T-cell (primary cell): ENCODE measurements around the gene COX6A2. TPM values are rescaled to one million over a fixed set of nuclear protein-coding genes. Genes with fewer than 3 reads are reported as not detected.
"Not testable (repeated sequence)": the region's sequence is repeated elsewhere in the genome, so short reads cannot be mapped to it uniquely, and the experiment has no call there.

Experiments
- ATAC-seq, 4 experiments: fragments of 200-7000 bp in 3 of 4; fragments of 150-1000 bp in 1 of 4; cut with Tn5 transposase; replicated peaks in 1 of 4; 1 replicate in 3 of 4; 2 replicates in 1 of 4; pipeline ENCODE4 v1.10.0; 2021; ENCODE audit warnings: moderate library complexity in 3 of 4, mild to moderate bottlenecking in 2 of 4, moderate number of reproducible peaks in 1 of 4
- CTCF ChIA-PET, 2 donors: fragments of 300-600 bp; sonication (Branson Sonifier 250); formaldehyde crosslinking; loops; one replicate each; lab custom pipeline; 2022; ENCODE audit warnings: antibody characterized with exemption in 2 of 2; lab: Charles Lee
- POLR2A ChIA-PET, 2 donors: fragments of 300-600 bp; sonication (Branson Sonifier 250); formaldehyde crosslinking; loops; one replicate each; lab custom pipeline; 2022; ENCODE audit warnings: antibody characterized with exemption in 2 of 2; lab: Charles Lee
- DNase-seq, 35 experiments: peaks; one replicate each; pipeline versions ENCODE4 v3.0.0 to v3.0.0-alpha.2; 2013 to 2023
- H3K27ac ChIP-seq: one replicate; pipeline ENCODE4 v1.5.1; 2013; ENCODE audit warnings: low read length
- H3K27me3 ChIP-seq, 2 experiments: replicated peaks in 1 of 2; 1 replicate in 1 of 2; 2 replicates in 1 of 2; pipeline versions ENCODE4 v1.6.1 to v1.7.0; 2013; ENCODE audit warnings: low read length in 1 of 2, mixed read lengths in 1 of 2; ENCODE audit not compliant: control insufficient read depth in 2 of 2, insufficient read depth in 2 of 2; ENCODE audit errors: extremely low read depth in 1 of 2
- H3K36me3 ChIP-seq, 2 donors: 1 replicate in 1 of 2; 2 replicates in 1 of 2; pipeline versions ENCODE4 v1.6.1 to v1.7.0; 2013; ENCODE audit warnings: low read length in 1 of 2; ENCODE audit not compliant: control insufficient read depth in 2 of 2, insufficient read depth in 1 of 2; ENCODE audit errors: extremely low read depth in 1 of 2
- H3K4me1 ChIP-seq, 2 experiments: 1 replicate in 1 of 2; 2 replicates in 1 of 2; pipeline versions ENCODE4 v1.6.1 to v1.7.0; 2013; ENCODE audit warnings: low read length in 2 of 2, mixed read lengths in 1 of 2; ENCODE audit not compliant: insufficient read depth in 2 of 2, control insufficient read depth in 1 of 2; ENCODE audit errors: extremely low read depth in 1 of 2
- H3K4me3 ChIP-seq, 2 donors: 1 replicate in 1 of 2; 2 replicates in 1 of 2; pipeline versions ENCODE4 v1.5.1 to v1.7.0; 2013; ENCODE audit warnings: mild to moderate bottlenecking in 2 of 2, low read length in 1 of 2, moderate library complexity in 1 of 2; ENCODE audit not compliant: control insufficient read depth in 1 of 2; ENCODE audit errors: extremely low read depth in 1 of 2
- H3K9me3 ChIP-seq: 2 replicates; pipeline ENCODE4 v1.7.0; 2013
- H3K27ac Mint-ChIP-seq, 2 donors: one replicate each; pipeline ENCODE4 v1.8.0; 2020 to 2021; ENCODE audit warnings: mild to moderate bottlenecking in 2 of 2, mixed read lengths in 2 of 2
- H3K27me3 Mint-ChIP-seq, 2 donors: one replicate each; pipeline ENCODE4 v1.8.0; 2021 to 2022; ENCODE audit warnings: mixed read lengths in 2 of 2
- H3K36me3 Mint-ChIP-seq: one replicate; pipeline ENCODE4 v1.8.0; 2021; ENCODE audit warnings: mixed read lengths
- H3K4me1 Mint-ChIP-seq, 3 donors: one replicate each; pipeline ENCODE4 v1.8.0; 2020 to 2022; ENCODE audit warnings: mixed read lengths in 3 of 3, mild to moderate bottlenecking in 1 of 3
- H3K4me3 Mint-ChIP-seq, 3 donors: one replicate each; pipeline ENCODE4 v1.8.0; 2020 to 2022; ENCODE audit warnings: mild to moderate bottlenecking in 3 of 3, mixed read lengths in 3 of 3, moderate library complexity in 3 of 3
- H3K9me3 Mint-ChIP-seq, 3 donors: one replicate each; pipeline ENCODE4 v1.8.0; 2020 to 2022; ENCODE audit warnings: mixed read lengths in 3 of 3
- WGBS: methylation state at CpG from one replicate; pipeline ENCODE4 v1.1.5; 2013; ENCODE audit warnings: missing lambda C conversion rate; ENCODE audit not compliant: insufficient coverage; 5-methylcytosine and 5-hydroxymethylcytosine counted together
- total RNA-seq, 35 experiments: library from RNA in 6 of 35; stranded (reverse) in 6 of 35; fragments of 120-200 nt in 1 of 35; gene quantifications; one replicate each; pipeline versions ENCODE4 v1.2.1 to v1.2.4 and lab custom pipeline; 2013 to 2026

Gene COX6A2
- total RNA-seq, 5 donors from 2014 or later (not counting 1 experiment from before 2014, with no cell fraction given) = not detected

DNA sequence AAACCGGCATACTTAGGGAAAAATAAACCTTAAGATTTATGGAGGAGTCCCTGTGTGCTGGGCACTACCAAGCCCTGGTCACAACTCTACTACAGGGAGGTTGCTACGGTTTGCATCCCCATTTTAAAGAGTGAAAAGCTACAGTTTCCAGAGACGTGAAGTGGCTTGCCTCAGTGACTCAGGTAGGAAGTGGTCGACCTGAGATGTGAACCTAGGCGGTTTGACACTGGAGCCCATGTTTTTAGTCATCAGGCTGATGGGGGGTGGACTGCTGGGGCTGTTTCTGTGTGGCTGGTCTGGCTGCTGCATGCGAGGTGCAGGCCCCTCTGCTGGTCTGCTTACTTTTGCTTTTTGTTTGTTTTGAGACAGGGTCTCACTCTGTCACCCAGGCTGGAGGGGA is 6.6 kb downstream of the COX6A2 start:
- WGBS = 35% methylated on average over 3 of the region's 6 CpGs
- no peaks in the 10 kb centered on the region for H3K9me3 Mint-ChIP-seq

DNA sequence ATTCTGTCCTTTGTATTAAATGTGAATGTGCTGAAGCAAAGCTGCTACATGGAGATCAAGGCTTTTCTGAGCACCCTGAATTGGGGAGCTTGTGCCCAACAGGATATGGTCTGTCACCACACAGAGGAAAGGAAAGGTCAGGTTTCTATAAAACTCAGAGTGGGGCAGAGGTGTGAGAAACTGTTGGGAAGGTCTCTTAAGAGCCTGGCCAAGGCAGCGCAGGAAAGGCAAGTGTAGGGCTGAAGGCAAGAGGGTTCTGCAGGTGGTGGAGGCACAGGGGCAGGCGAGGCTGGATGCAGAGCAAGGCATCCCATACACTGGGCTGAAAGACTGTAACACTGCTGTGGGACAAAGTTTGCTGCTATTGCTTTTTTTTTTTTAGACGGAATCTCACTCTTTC is 8.1 kb downstream of the COX6A2 start:
- H3K9me3 ChIP-seq = no peaks in the 10 kb centered on the region
- Mint-ChIP-seq H3K4me3 (no peak overlapping the region), H3K27me3 (peaks cover 6% of the 10 kb centered on the region in 2 donors), H3K4me1 (peaks cover 0 to 36% (median 15%) of the 10 kb centered on the region in 3 donors), H3K27ac (no peak overlapping the region), H3K36me3 (no peaks in the 10 kb centered on the region), H3K9me3 (no peaks in the 10 kb centered on the region)
- WGBS = 50% methylated on average over 2 of the region's 3 CpGs
- H3K36me3 ChIP-seq = no peaks in the 10 kb centered on the region
- DNase-seq (peak in 1 of 35 experiments; percentile 11), ATAC-seq (peak in 1 of 4 experiments; percentile 17)
- CTCF ChIA-PET = no interaction called here
- H3K27ac ChIP-seq = no peak overlapping the region
- POLR2A ChIA-PET = interaction anchor here in 1 of 2 donors (0.7 kb wide), 1 partner anchor 9 kb away, joined by 3 read pairs; no protein-coding TSS in a partner anchor
- H3K4me3 ChIP-seq = no peak overlapping the region
- peaks cover 0 to 64% of the 10 kb centered on the region in 2 experiments for H3K4me1 ChIP-seq
- peaks cover 0 to 2% of the 10 kb centered on the region in 2 experiments for H3K27me3 ChIP-seq

More for the DNA sequence above, 6.6 kb downstream of the COX6A2 start:
- DNase-seq = peak in 24 of 35 experiments; percentile 10 to 65 (median 27)
- ChIA-PET POLR2A (no interaction called here), CTCF (no interaction called here)
- Mint-ChIP-seq H3K4me3 (no peak overlapping the region), H3K27ac (peak overlapping the region in 1 of 2 donors; percentile 23), H3K36me3 (no peaks in the 10 kb centered on the region), H3K27me3 (peaks cover 6 to 8% of the 10 kb centered on the region in 2 donors), H3K4me1 (peaks cover 0 to 24% (median 18%) of the 10 kb centered on the region in 3 donors)
- no peak overlapping the region for H3K27ac ChIP-seq
- peak; percentile 57 to 93 (median 69) for ATAC-seq
- H3K4me1 ChIP-seq = peaks cover 0 to 49% of the 10 kb centered on the region in 2 experiments
- H3K4me3 ChIP-seq = no peak overlapping the region
- H3K36me3 ChIP-seq = no peaks in the 10 kb centered on the region
- H3K27me3 ChIP-seq = peaks cover 0 to 2% of the 10 kb centered on the region in 2 experiments
- no peaks in the 10 kb centered on the region for H3K9me3 ChIP-seq

GRCh38 chr16:31417916-31418315 is 10.2 kb downstream of the COX6A2 start:
- peaks cover 4 to 6% of the 10 kb centered on the region in 2 donors for H3K27me3 Mint-ChIP-seq
- peaks cover 0 to 40% (median 18%) of the 10 kb centered on the region in 3 donors for H3K4me1 Mint-ChIP-seq
- WGBS = 98% methylated on average over 5 of the region's 5 CpGs
- Histone ChIP-seq H3K9me3 (no peaks in the 10 kb centered on the region), H3K4me1 (peaks cover 0 to 69% of the 10 kb centered on the region in 2 experiments), H3K27me3 (peaks cover 0 to 7% of the 10 kb centered on the region in 2 experiments), H3K36me3 (no peaks in the 10 kb centered on the region), H3K4me3 (no peak overlapping the region), H3K27ac (no peak overlapping the region)
- H3K9me3 Mint-ChIP-seq = no peaks in the 10 kb centered on the region
- ChIA-PET CTCF (no interaction called here), POLR2A (no interaction called here)
- H3K36me3 Mint-ChIP-seq = no peaks in the 10 kb centered on the region
- no peak overlapping the region for H3K27ac Mint-ChIP-seq
- no peak for DNase-seq
- H3K4me3 Mint-ChIP-seq = no peak overlapping the region
- ATAC-seq = no peak

DNA sequence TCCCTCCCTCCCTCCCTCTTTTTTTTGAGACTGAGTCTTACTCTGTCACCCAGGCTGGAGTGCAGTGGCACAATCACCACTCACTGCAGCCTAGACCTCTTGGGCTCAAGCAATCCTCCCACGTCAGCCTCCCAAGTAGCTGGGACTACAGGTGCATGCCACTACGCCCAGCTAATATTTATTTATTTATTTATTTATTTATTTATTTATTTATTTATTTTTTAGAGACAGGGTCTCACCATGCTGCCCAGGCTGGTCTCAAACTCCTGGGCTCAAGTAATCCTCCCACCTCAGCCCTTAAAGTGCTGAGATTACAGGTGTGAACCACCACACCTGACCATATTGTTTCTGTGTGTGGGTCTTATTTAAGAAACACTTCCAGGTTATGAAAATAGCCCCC is 11.1 kb downstream of the COX6A2 start:
- H3K27me3 Mint-ChIP-seq, H3K27me3 ChIP-seq, H3K36me3 Mint-ChIP-seq, H3K27ac Mint-ChIP-seq, H3K9me3 Mint-ChIP-seq, H3K9me3 ChIP-seq, DNase-seq, H3K4me3 Mint-ChIP-seq, POLR2A ChIA-PET, H3K36me3 ChIP-seq, H3K4me3 ChIP-seq, H3K27ac ChIP-seq, ATAC-seq, CTCF ChIA-PET: not testable (repeated sequence)
- no CpG with 5 or more reads among the region's 2 CpGs for WGBS
- peaks cover 0 to 61% of the 10 kb centered on the region in 2 experiments for H3K4me1 ChIP-seq
- H3K4me1 Mint-ChIP-seq = peaks cover 0 to 36% (median 14%) of the 10 kb centered on the region in 3 donors

DNA sequence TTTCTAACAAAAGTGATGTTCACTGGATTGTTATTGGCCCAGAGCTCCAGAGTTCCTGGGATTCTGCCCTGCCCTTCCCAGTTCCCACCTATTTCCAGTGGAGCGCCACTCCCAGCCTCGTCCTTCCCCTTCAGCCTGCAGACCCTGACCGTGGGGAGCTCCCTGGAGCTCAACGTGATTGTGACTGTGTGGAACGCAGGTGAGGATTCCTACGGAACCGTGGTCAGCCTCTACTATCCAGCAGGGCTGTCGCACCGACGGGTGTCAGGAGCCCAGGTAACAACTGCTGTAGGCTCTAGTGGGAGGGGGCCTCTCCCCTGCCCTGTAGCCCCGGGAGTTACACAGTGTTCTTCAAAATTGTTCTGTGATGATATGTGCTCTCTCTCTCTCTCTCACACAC is 11.8 kb downstream of the COX6A2 start:
- H3K9me3 ChIP-seq = no peaks in the 10 kb centered on the region
- Mint-ChIP-seq H3K36me3 (no peaks in the 10 kb centered on the region), H3K9me3 (no peaks in the 10 kb centered on the region), H3K27me3 (peaks cover 4 to 6% of the 10 kb centered on the region in 2 donors), H3K4me1 (peaks cover 0 to 30% (median 9%) of the 10 kb centered on the region in 3 donors), H3K4me3 (no peak overlapping the region), H3K27ac (no peak overlapping the region)
- H3K27me3 ChIP-seq = peaks cover 0 to 8% of the 10 kb centered on the region in 2 experiments
- no peak for ATAC-seq
- H3K4me3 ChIP-seq = no peak overlapping the region
- no peak for DNase-seq
- WGBS = no CpG with 5 or more reads among the region's 11 CpGs
- H3K4me1 ChIP-seq = peaks cover 0 to 54% of the 10 kb centered on the region in 2 experiments
- ChIA-PET POLR2A (no interaction called here), CTCF (no interaction called here)
- H3K27ac ChIP-seq = no peak overlapping the region
- H3K36me3 ChIP-seq = no peaks in the 10 kb centered on the region

DNA sequence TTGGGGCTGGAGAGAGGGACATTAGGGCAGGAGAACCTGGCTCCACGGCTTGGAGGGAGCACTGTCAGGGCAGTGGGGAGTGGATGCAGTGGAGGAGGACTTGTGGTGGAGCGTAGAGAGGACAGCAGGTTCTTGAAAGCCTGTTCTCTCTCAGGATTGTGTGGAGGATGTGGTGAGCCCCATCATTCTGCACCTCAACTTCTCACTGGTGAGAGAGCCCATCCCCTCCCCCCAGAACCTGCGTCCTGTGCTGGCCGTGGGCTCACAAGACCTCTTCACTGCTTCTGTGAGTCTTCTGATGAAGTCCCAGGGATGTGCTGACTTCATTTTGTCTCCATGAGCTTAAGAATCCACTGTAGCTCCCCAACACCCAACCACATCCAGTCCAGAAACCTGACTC is 13.5 kb downstream of the COX6A2 start:
- ATAC-seq (no peak), DNase-seq (peak in 7 of 35 experiments; percentile 4 to 31 (median 11))
- peaks cover 4 to 6% of the 10 kb centered on the region in 2 donors for H3K27me3 Mint-ChIP-seq
- Histone ChIP-seq H3K9me3 (no peaks in the 10 kb centered on the region), H3K4me3 (no peak overlapping the region), H3K36me3 (no peaks in the 10 kb centered on the region), H3K4me1 (peaks cover 0 to 37% of the 10 kb centered on the region in 2 experiments), H3K27me3 (peaks cover 0 to 14% of the 10 kb centered on the region in 2 experiments), H3K27ac (no peak overlapping the region)
- H3K4me1 Mint-ChIP-seq = peaks cover 0 to 25% (median 5%) of the 10 kb centered on the region in 3 donors
- WGBS = 37% methylated on average over 3 of the region's 4 CpGs
- ChIA-PET POLR2A (no interaction called here), CTCF (no interaction called here)
- H3K27ac Mint-ChIP-seq = no peak overlapping the region
- H3K9me3 Mint-ChIP-seq = no peaks in the 10 kb centered on the region
- no peak overlapping the region for H3K4me3 Mint-ChIP-seq
- H3K36me3 Mint-ChIP-seq = no peaks in the 10 kb centered on the region
